Measurements from ENCODE around the gene CCT7.

GRCh38 chr2:73185965-73186364 is 48.1 kb upstream of the CCT7 start:
- TF ChIP-seq POLR2A (IDR thresholded peaks at IDR 0.05; ENCODE audit: low read length) = no peak
- no peak for TF ChIP-seq GATA1 (IDR thresholded peaks at IDR 0.05; ENCODE audit: low read depth, low read length)

All from erythroblast (primary cell).